H1 (cell line): ENCODE results near the gene ADD2.

Experiments
- BRCA1 ChIP-seq: IDR thresholded peaks from 2 replicates; pipeline ENCODE4 v1.6.1; 2012; ENCODE audit warnings: low read depth, low read length, improper control_type of control experiment
- CREB1 ChIP-seq: IDR thresholded peaks from 2 replicates; pipeline ENCODE4 v1.6.1; 2012; ENCODE audit warnings: inconsistent platforms
- NRF1 ChIP-seq: IDR thresholded peaks from 2 replicates; pipeline ENCODE4 v1.6.1; 2011; ENCODE audit warnings: mild to moderate bottlenecking, low read depth, low read length, improper control_type of control experiment
- POLR2A ChIP-seq, 2 experiments: IDR thresholded peaks; 1 replicate in 1 of 2; 2 replicates in 1 of 2; pipeline ENCODE4 v1.6.1; 2011; ENCODE audit warnings: low read depth in 2 of 2, low read length in 2 of 2, mild to moderate bottlenecking in 2 of 2; ENCODE audit errors: control extremely low read depth in 1 of 2
- RAD21 ChIP-seq, 2 experiments: IDR thresholded peaks in 1 of 2; conservative IDR thresholded peaks in 1 of 2; 2 replicates each; pipeline ENCODE4 v1.6.1; 2011; ENCODE audit warnings: low read depth in 2 of 2, low read length in 2 of 2, improper control_type of control experiment in 1 of 2, inconsistent platforms in 1 of 2, mild to moderate bottlenecking in 1 of 2, moderate library complexity in 1 of 2
- SUZ12 ChIP-seq: fragments of 200-600 bp; sonication (generic); IDR thresholded peaks from 2 replicates; pipeline ENCODE4 v1.6.1; 2012; ENCODE audit warnings: mild to moderate bottlenecking, inconsistent platforms, low read length, moderate library complexity, mixed read lengths
- TF ChIP-seq, protein P1 (sequence below), 3 experiments: IDR thresholded peaks; 1 replicate in 2 of 3; 2 replicates in 1 of 3; pipeline versions ENCODE4 v1.5.1 to v1.6.1; 2011; ENCODE audit warnings: low read length in 3 of 3, mild to moderate bottlenecking in 3 of 3, inconsistent platforms in 2 of 3, low read depth in 1 of 3, moderate library complexity in 1 of 3; ENCODE audit not compliant: insufficient read depth in 1 of 3; ENCODE audit errors: control extremely low read depth in 1 of 3

DNA sequence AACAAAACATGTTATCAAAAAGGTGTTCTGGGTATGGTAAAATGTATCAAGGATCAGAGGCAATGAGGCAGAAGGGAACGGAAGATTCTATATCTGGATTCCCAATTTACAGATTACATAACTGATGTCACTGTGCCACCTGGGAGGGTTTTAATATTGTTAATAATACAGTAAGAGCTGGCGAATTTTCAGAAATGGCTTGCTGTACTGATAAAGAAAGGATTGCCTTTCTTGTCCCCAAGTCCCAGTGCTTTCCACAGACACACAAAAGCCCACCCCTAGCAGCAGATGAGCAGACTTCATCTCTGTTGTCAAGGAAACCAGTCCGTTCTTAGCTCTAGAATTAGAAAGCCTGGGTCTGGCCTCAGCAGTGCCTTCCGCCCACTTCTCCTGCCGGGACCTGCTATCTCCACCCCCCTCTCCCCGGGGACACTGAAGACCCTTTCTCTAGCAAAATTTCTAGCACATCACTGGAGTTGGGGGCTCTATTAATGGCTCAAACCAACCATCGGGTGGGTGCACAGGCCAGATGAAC is 34.3 kb downstream of the ADD2 start:
- no peak for TF ChIP-seq POLR2A (IDR thresholded peaks at IDR 0.05; ENCODE audit: control extremely low read depth in 1 of 2, low read depth in 2 of 2, low read length in 2 of 2)
- TF ChIP-seq CREB1 = no peak
- no peak for TF ChIP-seq NRF1
- TF ChIP-seq, protein P1, sequence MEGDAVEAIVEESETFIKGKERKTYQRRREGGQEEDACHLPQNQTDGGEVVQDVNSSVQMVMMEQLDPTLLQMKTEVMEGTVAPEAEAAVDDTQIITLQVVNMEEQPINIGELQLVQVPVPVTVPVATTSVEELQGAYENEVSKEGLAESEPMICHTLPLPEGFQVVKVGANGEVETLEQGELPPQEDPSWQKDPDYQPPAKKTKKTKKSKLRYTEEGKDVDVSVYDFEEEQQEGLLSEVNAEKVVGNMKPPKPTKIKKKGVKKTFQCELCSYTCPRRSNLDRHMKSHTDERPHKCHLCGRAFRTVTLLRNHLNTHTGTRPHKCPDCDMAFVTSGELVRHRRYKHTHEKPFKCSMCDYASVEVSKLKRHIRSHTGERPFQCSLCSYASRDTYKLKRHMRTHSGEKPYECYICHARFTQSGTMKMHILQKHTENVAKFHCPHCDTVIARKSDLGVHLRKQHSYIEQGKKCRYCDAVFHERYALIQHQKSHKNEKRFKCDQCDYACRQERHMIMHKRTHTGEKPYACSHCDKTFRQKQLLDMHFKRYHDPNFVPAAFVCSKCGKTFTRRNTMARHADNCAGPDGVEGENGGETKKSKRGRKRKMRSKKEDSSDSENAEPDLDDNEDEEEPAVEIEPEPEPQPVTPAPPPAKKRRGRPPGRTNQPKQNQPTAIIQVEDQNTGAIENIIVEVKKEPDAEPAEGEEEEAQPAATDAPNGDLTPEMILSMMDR (IDR thresholded peaks at IDR 0.05; ENCODE audit: control extremely low read depth in 1 of 3, insufficient read depth in 1 of 3, low read depth in 1 of 3, low read length in 3 of 3) = no peak
- TF ChIP-seq RAD21 (IDR thresholded peaks at IDR 0.05 in 1 of 2, conservative IDR thresholded peaks at IDR 0.05 in 1 of 2; ENCODE audit: low read depth in 2 of 2, low read length in 2 of 2) = no peak
- no peak for TF ChIP-seq BRCA1
- TF ChIP-seq SUZ12 = no peak
